Measurements from ENCODE around the gene ZNF521.

The ZNF521 gene

GRCh38 chr18:25111377-25112288 is 240.3 kb downstream of the ZNF521 start:
- no peak overlapping the region for H3K27ac ChIP-seq
- no peak for TF ChIP-seq CTCF (IDR thresholded peaks at IDR 0.05; ENCODE audit: low read depth, low read length)
- DNase-seq: no peak
- no peak overlapping the region for H3K4me3 ChIP-seq (ENCODE audit: low read depth, low read length)
- H3K27me3 ChIP-seq (ENCODE audit: insufficient read depth, low read depth, severe bottlenecking): no peaks in the 10 kb centered on the region
- no peaks in the 10 kb centered on the region for H3K36me3 ChIP-seq
- H3K9me3 ChIP-seq (ENCODE audit: severe bottlenecking): no peaks in the 10 kb centered on the region

- no peak overlapping the region for H3K27ac ChIP-seq
- H3K36me3 ChIP-seq: no peaks in the 10 kb centered on the region
- H3K27me3 ChIP-seq (ENCODE audit: insufficient read depth, low read depth, severe bottlenecking): peaks cover 5% of the 10 kb centered on the region
- H3K4me3 ChIP-seq (ENCODE audit: low read depth, low read length): no peak overlapping the region
- no peak for DNase-seq
- H3K9me3 ChIP-seq (ENCODE audit: severe bottlenecking): no peaks in the 10 kb centered on the region
- TF ChIP-seq CTCF (IDR thresholded peaks at IDR 0.05; ENCODE audit: low read depth, low read length): no peak
Measured at GRCh38 chr18:25109484-25109883, 242.5 kb downstream of the ZNF521 start.

- Histone ChIP-seq H3K27me3 (ENCODE audit: insufficient read depth, low read depth, severe bottlenecking) (peaks cover 7% of the 10 kb centered on the region), H3K36me3 (no peaks in the 10 kb centered on the region), H3K4me3 (ENCODE audit: low read depth, low read length) (no peak overlapping the region), H3K27ac (no peak overlapping the region), H3K9me3 (ENCODE audit: severe bottlenecking) (no peaks in the 10 kb centered on the region)
- DNase-seq: no peak
- TF ChIP-seq CTCF (IDR thresholded peaks at IDR 0.05; ENCODE audit: low read depth, low read length): no peak
Measured at GRCh38 chr18:25103468-25104155, 248.4 kb downstream of the ZNF521 start.

- no peaks in the 10 kb centered on the region for H3K36me3 ChIP-seq
- TF ChIP-seq CTCF (IDR thresholded peaks at IDR 0.05; ENCODE audit: low read depth, low read length): no peak
- H3K27me3 ChIP-seq (ENCODE audit: insufficient read depth, low read depth, severe bottlenecking): peaks cover 7% of the 10 kb centered on the region
- no peak overlapping the region for H3K27ac ChIP-seq
- DNase-seq: no peak
- no peaks in the 10 kb centered on the region for H3K9me3 ChIP-seq (ENCODE audit: severe bottlenecking)
- H3K4me3 ChIP-seq (ENCODE audit: low read depth, low read length): no peak overlapping the region
Measured at GRCh38 chr18:25102662-25103061, 249.3 kb downstream of the ZNF521 start.

GRCh38 chr18:25100418-25100817 is 251.5 kb downstream of the ZNF521 start:
- H3K27me3 ChIP-seq (ENCODE audit: insufficient read depth, low read depth, severe bottlenecking): peaks cover 7% of the 10 kb centered on the region
- no peak overlapping the region for H3K4me3 ChIP-seq (ENCODE audit: low read depth, low read length)
- H3K36me3 ChIP-seq: no peaks in the 10 kb centered on the region
- H3K9me3 ChIP-seq (ENCODE audit: severe bottlenecking): no peaks in the 10 kb centered on the region
- no peak for TF ChIP-seq CTCF (IDR thresholded peaks at IDR 0.05; ENCODE audit: low read depth, low read length)
- H3K27ac ChIP-seq: no peak overlapping the region
- no peak for DNase-seq
